Measurements from ENCODE around the gene SLC6A1.

SLC6A1 gene

DNA sequence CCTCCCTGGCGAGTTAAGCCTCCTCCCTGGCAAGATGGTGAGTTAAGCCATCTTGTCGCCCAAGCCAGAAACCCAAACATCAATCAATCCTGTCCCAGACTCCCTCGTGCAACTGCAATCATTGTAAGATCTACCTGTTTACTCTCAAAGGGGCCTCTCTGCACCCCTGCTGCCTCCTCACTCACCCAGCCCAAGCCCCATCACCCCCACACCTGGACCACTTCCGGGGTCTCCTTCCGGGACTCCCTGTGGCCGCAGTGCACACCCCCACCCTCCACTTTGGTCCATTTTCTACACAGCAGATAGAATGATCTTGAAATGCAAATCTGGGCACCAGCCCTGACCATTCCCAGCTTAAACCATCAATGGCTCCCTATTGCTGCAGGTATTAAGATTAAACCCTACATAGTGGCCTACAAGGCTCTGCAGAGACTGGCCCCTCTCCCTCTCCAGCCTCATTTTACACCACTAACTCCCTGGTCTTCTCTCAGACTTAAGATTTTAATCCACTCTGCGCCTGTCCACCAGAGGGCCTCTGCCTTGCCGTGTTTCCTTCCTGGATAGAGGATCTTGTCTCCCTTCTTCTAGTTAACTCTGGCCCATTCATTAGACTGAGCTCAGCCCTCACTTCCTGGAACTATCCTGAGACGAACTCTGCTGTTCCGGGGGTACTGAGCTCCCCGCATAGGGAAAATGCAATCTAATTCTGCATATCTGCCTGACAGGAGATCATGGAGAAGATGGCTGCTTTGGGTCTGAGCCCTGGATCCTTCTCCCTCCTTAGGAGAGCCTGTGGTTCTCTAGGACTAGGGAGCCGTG, 41.9 kb upstream of the SLC6A1 start:
- H3K4me3 ChIP-seq (ENCODE audit: low read depth, low read length): no peak overlapping the region
- DNase-seq (ENCODE audit: low read depth): peak; percentile 9
- peak; percentile 36 for TF ChIP-seq CTCF (IDR thresholded peaks at IDR 0.05; ENCODE audit: insufficient read depth, low read depth, low read length, missing control alignments)

- H3K4me3 ChIP-seq (ENCODE audit: low read depth, low read length): no peak overlapping the region
- TF ChIP-seq CTCF (IDR thresholded peaks at IDR 0.05; ENCODE audit: insufficient read depth, low read depth, low read length, missing control alignments): no peak
- no peak for DNase-seq (ENCODE audit: low read depth)
These were observed 41.1 kb upstream of the SLC6A1 start for GRCh38 chr3:10951295-10951926.

GRCh38 chr3:10952525-10952924, 40.0 kb upstream of the SLC6A1 start:
- TF ChIP-seq CTCF (IDR thresholded peaks at IDR 0.05; ENCODE audit: insufficient read depth, low read depth, low read length, missing control alignments): no peak
- DNase-seq (ENCODE audit: low read depth): no peak
- H3K4me3 ChIP-seq (ENCODE audit: low read depth, low read length): no peak overlapping the region

DNA sequence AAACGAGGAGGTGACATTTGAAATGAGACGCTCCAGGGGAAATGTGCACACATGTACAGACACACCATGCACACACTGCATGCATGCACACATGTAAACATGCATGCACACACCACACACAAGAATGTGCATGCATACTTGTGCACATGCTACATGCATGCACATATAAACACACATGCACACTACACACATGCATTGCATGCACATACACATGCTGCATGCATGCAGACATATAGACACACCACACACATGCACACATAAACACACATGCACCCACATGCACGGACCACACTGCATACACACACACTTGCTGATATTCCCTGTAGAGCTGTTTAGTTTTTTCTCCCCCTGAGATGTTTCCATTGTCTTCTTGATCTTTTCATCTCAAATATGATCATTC, 37.8 kb upstream of the SLC6A1 start:
- H3K4me3 ChIP-seq (ENCODE audit: low read depth, low read length): no peak overlapping the region
- no peak for DNase-seq (ENCODE audit: low read depth)
- no peak for TF ChIP-seq CTCF (IDR thresholded peaks at IDR 0.05; ENCODE audit: insufficient read depth, low read depth, low read length, missing control alignments)

DNA sequence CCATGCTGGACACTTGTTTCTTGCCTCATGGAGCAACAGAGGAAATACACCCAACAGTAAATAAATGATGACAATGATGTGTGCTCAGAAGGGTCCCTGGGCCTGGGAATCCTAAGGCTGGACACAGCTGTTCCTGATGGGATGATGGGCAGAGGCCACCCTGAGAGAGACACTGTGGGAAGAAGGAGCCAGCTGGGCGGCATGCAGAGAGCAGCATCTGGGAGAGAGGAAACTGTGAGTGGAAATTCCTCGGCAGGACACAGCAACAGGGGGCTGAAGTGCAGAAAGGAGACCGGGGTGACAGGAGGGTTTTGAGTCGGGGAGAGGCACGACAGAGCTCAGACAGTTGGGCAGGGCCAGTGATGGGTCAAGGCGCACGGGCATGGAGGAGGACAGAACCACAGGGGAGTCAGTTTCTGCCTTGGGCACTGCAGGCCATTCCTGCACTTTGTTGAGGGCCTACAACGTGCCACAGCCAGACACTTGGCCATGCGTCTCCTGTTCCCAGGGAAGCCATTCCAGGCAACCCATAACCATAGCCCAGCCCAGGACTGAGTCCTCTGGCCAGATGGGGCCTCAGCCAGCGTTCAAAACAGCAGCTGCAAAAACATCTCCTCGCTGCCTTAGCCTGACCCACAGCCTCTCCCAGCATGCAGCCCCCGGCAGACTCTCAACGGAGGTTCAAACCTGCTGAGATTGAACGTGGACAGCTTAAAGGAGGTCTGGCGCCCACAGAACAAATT, 36.7 kb upstream of the SLC6A1 start:
- TF ChIP-seq CTCF (IDR thresholded peaks at IDR 0.05; ENCODE audit: insufficient read depth, low read depth, low read length, missing control alignments): no peak
- H3K4me3 ChIP-seq (ENCODE audit: low read depth, low read length): no peak overlapping the region
- DNase-seq (ENCODE audit: low read depth): no peak

DNA sequence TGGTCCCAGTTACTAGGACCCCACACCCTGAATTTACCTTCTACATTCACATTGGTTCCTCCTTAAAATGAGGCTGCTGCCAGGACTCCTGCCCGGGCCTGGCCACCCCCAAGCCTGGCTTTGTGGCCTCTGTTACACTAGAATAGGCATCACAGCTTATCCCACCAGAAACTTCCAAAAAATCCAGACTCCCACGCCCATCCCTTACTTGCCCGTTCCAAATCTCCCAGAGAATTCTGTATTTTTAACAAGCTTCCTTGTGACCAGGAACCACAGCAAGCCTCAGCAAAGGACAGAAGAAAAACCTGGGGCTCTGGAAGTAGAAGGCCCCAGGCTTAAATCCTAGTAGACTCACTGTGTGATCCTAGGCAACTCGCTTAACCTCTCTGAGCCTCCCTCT, 36.0 kb upstream of the SLC6A1 start:
- no peak for DNase-seq (ENCODE audit: low read depth)
- H3K4me3 ChIP-seq (ENCODE audit: low read depth, low read length): no peak overlapping the region
- no peak for TF ChIP-seq CTCF (IDR thresholded peaks at IDR 0.05; ENCODE audit: insufficient read depth, low read depth, low read length, missing control alignments)

Measured in GM12865 (cell line).